Right lobe of liver (tissue), 6 donors: ENCODE data around the gene P2RX7. TPM values are rescaled to one million over a fixed set of nuclear protein-coding genes. Genes with fewer than 3 reads are reported as not detected.
A peak's percentile ranks its signal among the peaks of the same experiment; 100 is the strongest.

Experiments
- ATAC-seq, 4 donors: fragments of 200-7000 bp; cut with Tn5 transposase; one replicate each; pipeline ENCODE4 v1.9.1; 2020; ENCODE audit warnings: mild to moderate bottlenecking in 4 of 4, moderate library complexity in 4 of 4
- DNase-seq, 3 donors: peaks; one replicate each; pipeline ENCODE4 v3.0.0-alpha.2; 2020
- H3K27ac ChIP-seq, 3 donors: fragments of 200-600 bp; one replicate each; pipeline ENCODE4 v1.8.0; 2022
- H3K27me3 ChIP-seq, 2 donors: fragments of 200-600 bp; one replicate each; pipeline ENCODE4 v1.8.0; 2022
- H3K36me3 ChIP-seq, 4 donors: fragments of 200-600 bp; sonication (generic) in 1 of 4; one replicate each; pipeline versions ENCODE4 v1.5.1 to v1.8.0; 2017 to 2022; ENCODE audit warnings: control low read depth in 1 of 4
- H3K4me1 ChIP-seq, 4 donors: fragments of 200-600 bp; sonication (generic) in 1 of 4; one replicate each; pipeline versions ENCODE4 v1.5.1 to v1.8.0; 2017 to 2022; ENCODE audit warnings: control low read depth in 1 of 4
- H3K4me3 ChIP-seq, 3 donors: fragments of 200-600 bp; one replicate each; pipeline ENCODE4 v1.8.0; 2022
- H3K9me3 ChIP-seq, 4 donors: fragments of 200-600 bp; sonication (generic) in 1 of 4; one replicate each; pipeline versions ENCODE4 v1.5.1 to v1.8.0; 2017 to 2022; ENCODE audit warnings: control low read depth in 1 of 4
- POLR2A ChIP-seq: fragments of 450-650 bp; IDR thresholded peaks from one replicate; pipeline ENCODE4 v1.6.1; 2017; ENCODE audit warnings: antibody characterized with exemption, mild to moderate bottlenecking
- WGBS: methylation state at CpG from one replicate; pipeline ENCODE4 v1.1.6; 2018; ENCODE audit warnings: low coverage, low lambda C conversion rate; ENCODE audit not compliant: insufficient coverage; ENCODE audit errors: missing lambda C conversion rate; 5-methylcytosine and 5-hydroxymethylcytosine counted together
- intact Hi-C, 2 donors: fragments of 100-400 bp; cut with DNase I; formaldehyde crosslinking; loops; one replicate each; pipeline versions ENCODE4 v1.11.2 to v1.14.1; 2022
- total RNA-seq, 6 experiments: library from RNA; depleted of rRNA in 2 of 6; stranded (reverse); fragments of >200 nt in 2 of 6; fragmentation: NEBNext Ultra II Directional in 3 of 6; extraction: Animal tissue kit (Norgen Biotek cat#: 25700) in 3 of 6; gene quantifications; one replicate each; pipeline versions ENCODE4 v1.1.0 to v1.2.4, GENCODE V29; 2016 to 2023
- TF ChIP-seq, protein P1 (sequence below), 4 donors: fragments of 200-600 bp in 3 of 4; fragments of 450-650 bp in 1 of 4; IDR thresholded peaks; one replicate each; pipeline versions ENCODE4 v1.5.1 to v1.8.0; 2016 to 2022; ENCODE audit warnings: antibody characterized with exemption in 4 of 4, mild to moderate bottlenecking in 2 of 4
- donor health status: DM: no; HTN: yes; CAD: no.
- donor health status: DM: no; HTN: no; CAD: no.
- donor health status: DM: no; HTN: no; CAD: no.
- donor health status: DM: no; HTN: yes; CAD: no.
- donor health status: DM: no; HTN: yes; CAD: no.

The P2RX7 gene
- total RNA-seq, 6 experiments from 2014 or later, result 2.5 to 11.4 (median 3.4) TPM

- Histone ChIP-seq H3K4me1 (no peaks in the 10 kb centered on the region), H3K27ac (peak overlapping the region in 2 of 3 donors; percentile 3 to 18), H3K36me3 (no peaks in the 10 kb centered on the region), H3K27me3 (no peaks in the 10 kb centered on the region), H3K9me3 (no peaks in the 10 kb centered on the region), H3K4me3 (no peak overlapping the region)
- 80% methylated on average over 1 of the region's 10 CpGs for WGBS
- DNase-seq (no peak), ATAC-seq (no peak)
- TF ChIP-seq, protein P1, sequence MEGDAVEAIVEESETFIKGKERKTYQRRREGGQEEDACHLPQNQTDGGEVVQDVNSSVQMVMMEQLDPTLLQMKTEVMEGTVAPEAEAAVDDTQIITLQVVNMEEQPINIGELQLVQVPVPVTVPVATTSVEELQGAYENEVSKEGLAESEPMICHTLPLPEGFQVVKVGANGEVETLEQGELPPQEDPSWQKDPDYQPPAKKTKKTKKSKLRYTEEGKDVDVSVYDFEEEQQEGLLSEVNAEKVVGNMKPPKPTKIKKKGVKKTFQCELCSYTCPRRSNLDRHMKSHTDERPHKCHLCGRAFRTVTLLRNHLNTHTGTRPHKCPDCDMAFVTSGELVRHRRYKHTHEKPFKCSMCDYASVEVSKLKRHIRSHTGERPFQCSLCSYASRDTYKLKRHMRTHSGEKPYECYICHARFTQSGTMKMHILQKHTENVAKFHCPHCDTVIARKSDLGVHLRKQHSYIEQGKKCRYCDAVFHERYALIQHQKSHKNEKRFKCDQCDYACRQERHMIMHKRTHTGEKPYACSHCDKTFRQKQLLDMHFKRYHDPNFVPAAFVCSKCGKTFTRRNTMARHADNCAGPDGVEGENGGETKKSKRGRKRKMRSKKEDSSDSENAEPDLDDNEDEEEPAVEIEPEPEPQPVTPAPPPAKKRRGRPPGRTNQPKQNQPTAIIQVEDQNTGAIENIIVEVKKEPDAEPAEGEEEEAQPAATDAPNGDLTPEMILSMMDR (IDR thresholded peaks at IDR 0.05), result no peak
- no peak for TF ChIP-seq POLR2A
- intact Hi-C loops, result no loop called here
Observed at GRCh38 chr12:121089813-121090430, 42.8 kb upstream of the P2RX7 start.

DNA sequence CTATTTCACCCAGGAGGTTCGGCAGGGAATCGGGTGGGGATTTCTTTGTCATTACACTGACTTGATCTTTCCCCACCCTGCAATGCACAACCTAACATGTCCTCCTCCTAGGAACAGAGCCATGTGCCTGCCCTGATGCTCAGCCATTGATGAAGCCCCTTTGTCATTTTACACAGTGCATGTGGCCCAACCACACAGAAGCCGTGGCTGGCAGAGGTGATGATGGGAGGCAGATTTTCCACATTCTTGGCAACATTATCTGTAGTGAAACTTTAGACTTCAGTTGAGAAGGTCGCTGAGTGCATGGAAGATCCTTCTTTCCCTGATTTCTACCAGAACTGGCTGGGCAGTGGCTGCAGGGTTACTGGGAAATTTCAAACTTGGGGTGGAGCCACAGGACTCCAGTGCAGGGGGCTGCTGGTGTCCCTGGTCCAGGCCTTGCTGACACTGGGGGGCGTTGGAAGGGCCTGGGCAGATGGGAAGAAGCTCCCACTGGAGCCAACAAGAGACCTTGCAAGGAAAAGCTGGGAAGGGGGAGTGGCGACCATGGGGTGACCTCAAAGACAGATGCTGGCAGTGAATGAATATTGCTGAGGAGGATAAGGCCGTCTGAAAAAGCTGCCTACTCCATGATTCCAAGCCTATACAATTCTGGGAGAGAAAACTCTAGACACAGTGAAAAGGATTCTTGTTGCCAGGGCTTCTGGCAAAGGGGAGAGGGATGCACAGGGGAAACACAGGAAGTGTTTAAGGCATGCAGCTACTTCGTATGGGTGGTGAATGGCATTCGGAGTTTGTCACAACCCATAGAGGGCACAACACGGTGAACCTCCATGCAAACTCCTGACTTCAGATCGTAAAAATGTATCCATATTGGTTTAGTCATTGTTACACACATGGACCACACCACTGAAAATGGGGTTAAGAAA, 41.8 kb upstream of the P2RX7 start:
- Histone ChIP-seq H3K4me3 (no peak overlapping the region), H3K27ac (peak overlapping the region in 1 of 3 donors; percentile 18), H3K27me3 (no peaks in the 10 kb centered on the region), H3K36me3 (no peaks in the 10 kb centered on the region), H3K4me1 (peaks cover 0 to 5% (median 2%) of the 10 kb centered on the region in 4 donors), H3K9me3 (no peaks in the 10 kb centered on the region)
- intact Hi-C loops, result no loop called here
- 77% methylated on average over 6 of the region's 11 CpGs for WGBS
- DNase-seq (no peak), ATAC-seq (no peak)
- TF ChIP-seq, protein P1 (IDR thresholded peaks at IDR 0.05), result no peak
- no peak for TF ChIP-seq POLR2A

DNA sequence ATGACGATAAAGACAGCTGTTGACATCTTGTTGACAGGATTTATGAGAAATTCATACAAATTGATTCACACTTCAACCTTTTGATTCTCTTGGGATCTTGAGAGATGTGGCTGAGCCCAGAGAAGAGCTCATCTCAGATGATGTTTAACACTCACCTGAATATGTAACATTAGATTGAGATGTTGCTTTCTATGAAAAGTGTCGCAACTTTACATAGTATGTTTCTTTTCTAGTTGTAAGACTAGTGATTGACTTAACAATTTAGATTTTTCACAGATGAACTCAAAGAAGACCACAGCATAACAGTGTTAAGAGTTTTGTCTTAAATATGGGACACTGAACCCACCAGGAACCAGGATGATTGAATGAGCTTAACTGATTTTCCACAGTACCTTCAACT, 40.6 kb upstream of the P2RX7 start:
- TF ChIP-seq, protein P1 (IDR thresholded peaks at IDR 0.05), result no peak
- no peak for TF ChIP-seq POLR2A
- no peak overlapping the region for H3K27ac ChIP-seq
- peaks cover 0 to 10% (median 4%) of the 10 kb centered on the region in 4 donors for H3K4me1 ChIP-seq
- ATAC-seq (no peak), DNase-seq (no peak)
- 93% methylated on average over 2 of the region's 2 CpGs for WGBS
- intact Hi-C loops, result no loop called here
- H3K9me3 ChIP-seq, result no peaks in the 10 kb centered on the region
- no peaks in the 10 kb centered on the region for H3K36me3 ChIP-seq
- no peak overlapping the region for H3K4me3 ChIP-seq
- no peaks in the 10 kb centered on the region for H3K27me3 ChIP-seq

GRCh38 chr12:121093487-121093891, 39.2 kb upstream of the P2RX7 start:
- DNase-seq, result no peak
- Histone ChIP-seq H3K4me1 (peaks cover 0 to 10% (median 4%) of the 10 kb centered on the region in 4 donors), H3K9me3 (no peaks in the 10 kb centered on the region), H3K36me3 (no peaks in the 10 kb centered on the region), H3K27me3 (no peaks in the 10 kb centered on the region), H3K27ac (no peak overlapping the region), H3K4me3 (no peak overlapping the region)
- no peak for ATAC-seq
- TF ChIP-seq, protein P1 (IDR thresholded peaks at IDR 0.05), result no peak
- TF ChIP-seq POLR2A, result no peak
- intact Hi-C loops, result no loop called here
- WGBS, result 80% methylated on average over 1 of the region's 31 CpGs
